HTR-8/SVneo (cell line): Measurements from ENCODE around the gene TP73.

ENCODE experiments used
- DNase-seq: peaks from one replicate; pipeline ENCODE4 v3.0.0; 2011; ENCODE audit warnings: low spot score, mixed read lengths; ENCODE audit not compliant: insufficient read length
- FAIRE-seq: peaks from 2 replicates; lab custom pipeline; 2011; peaks lifted over from hg19 to GRCh38; lab: Jason Lieb, UNC

TP73 gene

DNA sequence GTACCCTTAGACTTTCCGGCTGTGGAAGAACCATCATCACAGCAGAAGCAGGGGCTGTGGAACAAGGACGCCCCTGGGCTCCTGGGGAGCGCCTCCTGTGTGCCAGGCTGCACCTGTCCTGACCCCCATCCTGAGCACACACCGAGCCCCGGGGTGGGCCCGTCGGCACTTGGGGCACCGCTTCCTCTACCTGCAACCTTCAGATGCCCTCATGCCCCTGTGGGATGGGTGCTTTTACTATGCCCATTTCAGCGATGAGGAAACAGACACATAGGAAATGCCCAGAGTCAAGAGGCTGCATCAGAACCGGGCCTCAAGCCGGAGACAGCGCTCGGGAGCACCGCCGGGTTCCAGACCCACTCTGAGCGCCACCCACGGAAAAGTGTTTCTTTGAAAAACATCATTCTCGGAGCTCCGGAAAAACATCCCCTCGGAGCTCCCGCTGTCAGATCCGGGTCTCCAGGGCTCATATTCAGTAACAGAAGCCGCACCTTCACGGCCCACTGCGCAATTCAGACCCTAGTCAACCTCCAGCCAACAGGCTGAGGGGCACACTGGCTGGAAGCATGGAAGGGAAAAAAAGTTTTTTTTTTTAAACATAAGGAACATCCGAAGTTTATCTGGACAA is 19.5 kb upstream of the TP73 start:
- FAIRE-seq = no peak
- no peak for DNase-seq

GRCh38 chr1:3633344-3634058 is 18.8 kb upstream of the TP73 start:
- no peak for DNase-seq
- no peak for FAIRE-seq

DNA sequence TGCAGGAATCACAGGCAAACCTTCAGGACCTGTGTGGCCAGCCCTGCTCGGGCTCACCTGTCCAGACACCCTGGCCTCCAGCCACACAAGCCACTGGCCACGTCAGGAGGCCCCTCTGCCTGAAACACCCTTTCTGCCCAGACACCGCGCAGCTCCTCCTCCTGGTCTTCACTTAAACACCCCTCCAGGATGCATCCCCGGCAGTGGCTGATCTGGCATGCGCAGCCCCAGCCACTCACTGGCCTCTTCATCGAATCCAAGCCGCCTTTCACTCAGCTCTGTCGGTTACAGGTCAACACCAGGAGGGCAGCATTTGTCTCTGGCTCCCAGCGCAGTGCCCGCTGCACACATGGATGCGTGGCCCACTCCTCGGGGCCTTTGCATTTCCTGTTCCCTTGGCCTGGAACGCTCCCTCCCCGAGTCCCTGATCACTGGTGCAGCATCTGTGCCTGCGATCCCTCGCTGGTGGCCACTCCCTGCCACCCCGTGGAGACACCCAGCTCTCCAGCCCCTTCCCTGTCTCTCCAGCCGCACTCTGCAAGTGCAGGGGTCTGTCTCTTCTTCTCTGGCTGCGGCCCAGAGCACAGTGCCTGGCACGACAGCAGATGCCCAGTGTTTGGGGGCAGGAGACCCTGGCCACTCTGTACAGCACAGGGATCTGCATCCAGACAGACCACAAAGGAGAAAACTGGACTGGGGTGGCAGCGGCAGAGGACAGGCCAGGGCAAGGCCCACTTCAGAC is 18.1 kb upstream of the TP73 start:
- DNase-seq = no peak
- FAIRE-seq = no peak

DNA sequence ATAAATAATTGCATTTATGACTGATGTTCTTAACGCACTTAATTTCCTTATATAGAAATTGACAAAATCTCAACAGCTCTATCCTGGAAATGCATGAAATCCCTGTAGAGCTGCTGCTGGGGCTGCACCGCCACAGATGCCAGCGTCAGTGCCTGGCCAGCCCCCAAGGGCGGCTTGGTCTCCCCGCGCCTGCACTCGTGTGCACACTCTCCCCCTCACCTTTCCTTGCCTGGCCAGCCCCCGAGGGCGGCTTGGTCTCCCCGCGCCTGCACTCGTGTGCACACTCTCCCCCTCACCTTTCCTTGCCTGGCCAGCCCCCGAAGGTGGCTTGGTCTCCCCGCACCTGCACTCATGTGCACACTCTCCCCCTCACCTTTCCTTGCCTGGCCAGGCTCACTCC is 16.2 kb upstream of the TP73 start:
- FAIRE-seq (no peak), DNase-seq (no peak)

DNA sequence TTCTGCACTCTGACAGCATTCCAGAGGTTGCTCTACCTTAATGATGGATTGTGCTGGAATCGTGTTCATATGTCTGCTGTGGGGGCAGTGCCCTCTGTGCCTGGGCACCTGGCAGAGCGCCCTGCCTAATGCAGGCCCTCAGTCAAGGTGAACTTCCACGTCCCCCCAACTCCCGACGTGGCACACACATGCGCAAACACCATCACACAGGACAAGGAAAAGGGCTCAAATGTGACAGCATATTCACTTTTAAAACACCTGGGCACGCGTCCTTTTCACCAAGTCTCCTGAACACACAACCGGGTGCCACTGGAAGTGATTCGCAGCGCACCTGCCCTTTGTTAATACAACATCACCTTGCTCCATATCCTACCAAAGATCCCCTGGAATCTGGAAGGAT is 15.8 kb upstream of the TP73 start:
- no peak for DNase-seq
- FAIRE-seq = no peak

GRCh38 chr1:3638027-3638426 is 14.3 kb upstream of the TP73 start:
- FAIRE-seq (no peak), DNase-seq (no peak)

GRCh38 chr1:3638676-3639075 is 13.6 kb upstream of the TP73 start:
- no peak for FAIRE-seq
- no peak for DNase-seq

DNA sequence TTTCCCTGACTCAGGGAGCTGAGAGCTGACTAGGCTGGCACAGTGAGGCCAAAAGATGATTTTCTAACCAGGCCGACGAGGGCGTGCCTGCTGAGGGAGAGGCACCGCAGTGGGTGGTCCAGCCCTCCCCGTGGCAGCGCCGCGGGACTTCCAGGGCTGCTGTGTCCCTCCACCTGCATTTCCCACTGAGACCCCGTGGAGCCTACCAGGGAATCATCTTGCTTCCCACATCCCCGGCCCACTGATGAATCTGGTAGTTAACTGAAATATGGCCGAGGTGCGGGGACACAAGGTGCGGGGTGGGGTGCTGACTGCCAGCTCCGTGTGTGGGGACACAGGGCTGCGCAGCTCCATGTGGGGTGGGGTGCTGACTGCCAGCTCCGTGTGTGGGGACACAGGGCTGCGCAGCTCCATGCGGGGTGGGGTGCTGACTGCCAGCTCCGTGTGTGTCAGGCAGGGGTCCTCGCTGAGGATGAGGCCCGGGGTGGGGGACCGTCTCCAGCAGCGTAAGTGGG is 12.9 kb upstream of the TP73 start:
- no peak for FAIRE-seq
- DNase-seq = no peak

GRCh38 chr1:3640121-3640837 is 12.0 kb upstream of the TP73 start:
- FAIRE-seq (no peak), DNase-seq (no peak)

- FAIRE-seq (no peak), DNase-seq (no peak)
Observed at GRCh38 chr1:3641046-3641760, 11.1 kb upstream of the TP73 start.

DNA sequence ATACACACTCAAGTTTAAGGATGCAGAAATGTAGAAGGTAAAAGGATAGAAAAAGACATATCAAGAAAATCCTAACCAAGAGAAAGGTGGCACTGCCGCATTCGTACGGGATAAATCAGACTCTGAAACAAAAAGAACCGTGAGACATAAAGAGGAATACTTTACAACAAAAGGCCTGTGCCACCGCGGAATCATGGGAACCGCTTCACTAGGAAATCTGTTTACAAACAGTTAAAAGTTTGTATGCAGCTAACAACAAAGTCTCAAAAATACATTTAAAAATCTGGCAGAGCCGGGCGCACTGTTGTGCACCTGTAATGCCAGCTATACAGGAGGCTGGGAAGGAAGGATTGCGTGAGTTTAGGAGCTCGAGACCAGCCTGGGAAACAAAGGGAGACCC is 10.5 kb upstream of the TP73 start:
- no peak for FAIRE-seq

DNA sequence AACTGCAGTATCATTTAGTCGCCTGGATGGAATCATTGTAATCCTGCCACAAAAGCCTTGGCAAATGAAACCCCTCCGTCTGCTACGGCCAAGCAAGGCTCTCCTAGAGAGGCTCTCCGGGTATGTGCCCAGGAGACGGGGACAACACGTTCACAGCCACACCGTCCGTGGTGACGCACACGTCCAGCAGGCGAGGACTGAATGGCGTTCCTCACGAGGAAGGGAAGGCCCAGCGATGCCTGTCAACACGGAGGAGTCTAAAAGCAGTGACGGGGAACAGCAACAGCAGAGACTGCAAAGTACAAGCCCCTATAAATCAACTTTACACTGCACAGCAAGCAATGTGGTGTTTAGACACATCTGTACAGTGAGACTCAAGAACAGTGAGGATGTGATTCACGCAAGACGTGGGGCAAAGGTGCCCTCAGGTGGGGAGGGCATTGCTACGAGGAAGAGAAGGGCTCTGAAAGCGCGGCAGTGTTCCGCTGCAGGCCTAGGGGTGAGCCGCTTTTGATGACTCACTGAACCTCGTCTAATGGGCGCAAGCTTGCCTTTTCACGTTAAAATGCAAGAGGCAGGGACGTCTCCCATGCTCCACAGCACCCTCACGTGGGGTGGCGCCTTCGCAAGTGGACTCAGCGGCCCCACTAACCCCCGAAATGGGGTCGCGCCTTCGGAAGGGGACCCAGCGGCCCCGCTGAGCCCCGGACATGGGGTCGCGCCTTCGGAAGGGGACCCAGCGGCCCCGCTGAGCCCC is 9.2 kb upstream of the TP73 start:
- no peak for FAIRE-seq

More for the DNA sequence above, 10.5 kb upstream of the TP73 start:
- no peak for DNase-seq

GRCh38 chr1:3644273-3644672 is 8.0 kb upstream of the TP73 start:
- FAIRE-seq (no peak), DNase-seq (no peak)

More for the DNA sequence above, 9.2 kb upstream of the TP73 start:
- no peak for DNase-seq

GRCh38 chr1:3645247-3645646 is 7.1 kb upstream of the TP73 start:
- no peak for FAIRE-seq
- DNase-seq = no peak

DNA sequence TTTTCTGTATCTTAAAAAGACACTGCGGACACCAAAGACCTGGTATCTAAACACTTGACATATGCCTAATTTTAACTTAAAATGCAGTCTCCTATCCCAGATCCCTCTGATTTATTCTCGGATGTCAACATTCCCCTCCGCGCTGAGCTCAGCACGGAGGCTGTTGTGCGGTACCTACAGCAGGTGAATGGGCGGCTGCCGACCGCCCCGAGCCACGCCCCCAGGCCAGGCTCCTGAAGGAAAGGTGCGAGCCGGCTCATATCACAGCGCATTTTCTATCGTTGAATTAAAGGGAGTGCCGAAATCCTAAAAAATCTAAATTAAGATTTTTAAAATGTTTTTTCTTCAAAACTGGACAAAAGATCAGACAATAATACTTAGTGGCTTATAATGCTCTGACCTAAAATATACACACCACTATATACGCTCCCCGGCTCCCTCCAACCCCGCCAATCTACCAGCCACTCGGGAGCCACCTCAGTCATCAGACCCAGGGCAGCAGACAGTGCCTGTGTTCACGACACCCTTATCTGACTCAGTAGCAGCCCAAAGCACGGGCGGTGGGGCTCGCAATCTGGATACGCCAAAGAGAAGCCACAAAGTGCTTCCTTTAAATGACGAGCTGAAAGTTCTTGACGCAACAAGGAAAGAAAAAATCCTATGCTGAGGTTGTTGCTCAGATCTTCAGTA is 6.5 kb upstream of the TP73 start:
- DNase-seq (no peak), FAIRE-seq (no peak)

DNA sequence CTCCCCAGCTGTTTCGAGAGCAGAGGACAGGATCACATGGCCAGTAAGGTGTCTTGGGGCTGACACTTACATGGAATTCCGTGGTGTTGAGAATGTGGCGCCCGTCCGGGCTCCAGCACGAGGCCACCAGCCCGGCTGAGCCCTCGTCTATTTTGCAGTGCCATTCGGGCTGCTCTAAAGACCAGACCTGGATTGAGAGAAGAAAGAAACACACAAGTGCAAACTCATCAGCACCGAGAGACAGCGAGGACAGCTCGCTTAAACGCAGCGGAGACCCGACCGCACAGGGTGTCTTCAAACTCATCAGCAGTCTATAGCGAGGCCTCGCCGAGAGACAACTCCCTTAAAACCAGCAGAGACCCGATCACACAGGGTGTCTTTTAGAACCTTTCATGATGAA is 5.7 kb upstream of the TP73 start:
- DNase-seq = no peak
- FAIRE-seq = no peak

DNA sequence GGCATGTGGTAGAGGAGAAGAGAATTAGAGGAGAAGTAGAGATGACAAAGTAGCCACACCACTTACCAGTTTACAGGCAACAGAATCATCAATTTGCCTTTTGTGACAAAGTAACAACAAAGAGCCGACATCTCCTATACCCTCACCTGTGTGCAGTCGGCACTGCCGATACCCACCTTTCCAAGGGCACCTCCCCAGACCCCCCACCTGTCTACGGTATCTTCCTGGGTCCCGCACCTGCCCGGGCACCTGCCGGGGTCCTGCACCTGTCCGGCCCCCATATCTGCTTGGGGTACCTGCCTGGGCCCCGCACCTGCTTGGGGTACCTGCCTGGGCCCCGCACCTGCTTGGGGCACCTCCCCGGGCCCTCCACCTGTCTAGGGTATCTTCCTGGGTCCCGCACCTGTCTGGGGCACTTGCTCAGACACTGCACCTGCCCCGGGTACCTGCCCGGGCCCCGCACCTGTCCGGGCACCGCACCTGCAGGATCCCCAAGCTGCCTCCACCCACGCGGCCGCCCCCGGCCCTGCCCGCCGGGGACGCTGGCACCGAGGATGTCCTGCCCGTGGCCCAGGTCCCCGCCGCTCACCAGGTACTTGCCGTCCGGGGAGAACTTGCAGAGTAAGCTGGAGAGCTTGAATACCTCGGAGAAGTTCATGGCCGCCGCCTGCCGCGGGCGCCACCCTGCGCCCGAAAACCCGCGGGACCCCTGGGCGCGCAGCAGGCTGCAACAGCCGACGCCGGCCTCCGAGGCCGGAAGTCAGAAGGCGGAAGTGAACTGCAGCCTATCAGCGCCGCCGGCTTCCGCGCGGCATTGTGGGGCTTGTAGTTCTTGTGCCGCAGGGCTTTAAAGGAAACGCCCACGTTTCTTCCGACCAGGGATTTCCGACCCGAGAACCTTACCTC is 2.7 kb upstream of the TP73 start, which contains the start of gene WRAP73:
Gene WRAP73 (minus strand): TSS at position 762 of the 906 bp plus-strand sequence. CDS start 104 bp downstream, at position 658.
- DNase-seq (peak; percentile 90), FAIRE-seq (peak; percentile 60)
